Stimulated activated CD8-positive, alpha-beta memory T cell treated with anti-CD3 and anti-CD28 coated beads, Interleukin-15, amount 100 ng/mL, for 24 hours (primary cell): ENCODE data around the gene SECISBP2L.

Experiments
- DNase-seq: peaks from one replicate; pipeline ENCODE4 v3.0.0-alpha.2; 2020; ENCODE audit warnings: low read depth

SECISBP2L gene

GRCh38 chr15:49058559-49058958, 12.3 kb upstream of the SECISBP2L start:
- DNase-seq, result no peak

- no peak for DNase-seq
Measured at GRCh38 chr15:49055630-49056029, 9.4 kb upstream of the SECISBP2L start.

- DNase-seq, result no peak
Measured at GRCh38 chr15:49052662-49053061, 6.4 kb upstream of the SECISBP2L start.

- no peak for DNase-seq
Measured at GRCh38 chr15:49047456-49047855, 1.2 kb upstream of the SECISBP2L start.

GRCh38 chr15:49045751-49046219, 461 bp downstream of the SECISBP2L start:
- DNase-seq, result no peak

- DNase-seq, result no peak
Measured at GRCh38 chr15:49044766-49045606, 1.3 kb downstream of the SECISBP2L start.

GRCh38 chr15:49044002-49044401, 2.2 kb downstream of the SECISBP2L start:
- no peak for DNase-seq

- DNase-seq, result no peak
Measured at GRCh38 chr15:49042165-49042564, 4.1 kb downstream of the SECISBP2L start.

- no peak for DNase-seq
Measured at GRCh38 chr15:49041426-49041825, 4.8 kb downstream of the SECISBP2L start.

GRCh38 chr15:49040151-49040550, 6.1 kb downstream of the SECISBP2L start:
- DNase-seq, result no peak

GRCh38 chr15:49038382-49038781, 7.9 kb downstream of the SECISBP2L start:
- no peak for DNase-seq

GRCh38 chr15:49037546-49037940, 8.7 kb downstream of the SECISBP2L start:
- DNase-seq, result no peak

- DNase-seq, result no peak
Measured at GRCh38 chr15:49036650-49037545, 9.3 kb downstream of the SECISBP2L start.

GRCh38 chr15:49035825-49036224, 10.4 kb downstream of the SECISBP2L start:
- no peak for DNase-seq

GRCh38 chr15:49032601-49033145, 13.6 kb downstream of the SECISBP2L start:
- DNase-seq, result no peak

- no peak for DNase-seq
Measured at GRCh38 chr15:49031804-49032203, 14.4 kb downstream of the SECISBP2L start.

- DNase-seq, result no peak
Measured at GRCh38 chr15:49026700-49027099, 19.5 kb downstream of the SECISBP2L start.

- DNase-seq, result no peak
Measured at GRCh38 chr15:49024840-49025239, 21.4 kb downstream of the SECISBP2L start.

GRCh38 chr15:49023354-49023753, 22.9 kb downstream of the SECISBP2L start:
- DNase-seq, result no peak

GRCh38 chr15:49015896-49016295, 30.4 kb downstream of the SECISBP2L start:
- no peak for DNase-seq

- no peak for DNase-seq
Measured at GRCh38 chr15:48999314-48999713, 46.9 kb downstream of the SECISBP2L start.

- DNase-seq, result no peak
Measured at GRCh38 chr15:48996276-48996675, 50.0 kb downstream of the SECISBP2L start.

- no peak for DNase-seq
Measured at GRCh38 chr15:48993380-48993779, 52.9 kb downstream of the SECISBP2L start.
